Activated T-helper 1 cell treated with anti-CD3 and anti-CD28 coated beads, Interleukin-2, amount 50 U/mL, for 16 hours (primary cell): ENCODE measurements around the gene ATP1B2.

Experiments
- DNase-seq, 2 donors: peaks; one replicate each; pipeline ENCODE4 v3.0.0-alpha.2; 2020; ENCODE audit warnings: low read depth in 1 of 2, low spot score in 1 of 2

Gene ATP1B2

DNA sequence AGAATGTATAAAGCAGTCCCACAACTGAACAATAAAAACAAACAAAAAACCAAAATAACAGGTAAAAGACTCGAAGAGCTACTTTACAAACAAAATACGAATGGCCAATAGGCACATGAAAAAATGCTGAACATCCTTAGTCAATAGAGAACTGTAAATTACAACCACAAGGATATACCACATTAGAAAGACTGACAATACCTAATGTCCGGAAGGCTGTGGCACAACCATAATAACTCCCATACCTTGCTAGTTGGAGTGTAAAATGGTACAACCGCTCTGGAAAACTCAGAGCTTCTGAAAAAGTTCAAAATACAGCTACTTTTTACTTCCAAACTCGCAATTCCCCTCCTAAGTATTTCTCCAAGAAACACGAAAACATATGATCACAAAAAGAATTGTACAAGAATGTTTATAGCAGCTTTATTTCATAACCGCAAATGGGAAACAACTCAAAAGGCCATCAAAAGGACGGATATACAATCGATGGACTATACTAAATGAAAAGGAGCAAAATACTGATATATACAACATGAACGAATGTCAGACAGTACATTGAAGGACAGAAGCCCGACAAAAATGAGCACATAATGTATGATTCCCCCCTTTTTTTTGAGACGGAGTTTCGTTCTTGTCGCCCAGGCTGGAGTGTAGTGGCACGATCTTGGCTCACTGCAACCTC, 34.3 kb downstream of the ATP1B2 start:
- DNase-seq, result no peak

DNA sequence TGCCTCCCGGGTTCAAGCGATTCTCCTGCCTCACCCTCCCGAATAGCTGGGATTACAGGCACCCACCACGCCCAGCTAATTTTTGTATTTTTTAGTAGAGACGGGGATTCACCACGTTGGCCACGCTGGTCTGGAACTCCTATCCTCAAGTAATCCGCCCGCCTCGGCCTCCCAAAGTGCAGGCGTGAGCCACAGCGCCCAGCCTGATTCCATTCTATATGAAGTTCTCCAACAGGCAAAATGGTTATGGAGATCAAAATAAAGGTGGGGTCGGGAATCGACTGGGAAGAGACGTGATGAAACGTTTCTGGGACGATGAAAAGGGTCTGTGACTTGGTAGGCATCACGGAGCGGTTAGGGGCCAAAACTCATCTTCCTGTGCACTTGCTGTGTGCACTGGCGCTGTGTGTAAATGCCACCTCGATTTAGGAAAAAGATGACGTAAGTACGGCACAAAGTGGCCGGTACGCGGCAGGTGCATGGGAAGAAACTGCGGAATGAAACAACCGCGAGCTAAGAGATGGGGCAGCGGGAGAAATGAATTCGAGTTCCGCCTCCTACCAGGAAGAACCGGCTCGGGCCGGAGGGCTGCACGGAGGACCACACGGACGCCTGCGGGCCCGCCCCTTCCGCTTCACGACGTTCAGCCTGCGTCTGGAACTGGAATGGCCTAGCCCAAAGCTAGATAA, 35.0 kb downstream of the ATP1B2 start:
- DNase-seq, result peak; percentile 81 to 84

DNA sequence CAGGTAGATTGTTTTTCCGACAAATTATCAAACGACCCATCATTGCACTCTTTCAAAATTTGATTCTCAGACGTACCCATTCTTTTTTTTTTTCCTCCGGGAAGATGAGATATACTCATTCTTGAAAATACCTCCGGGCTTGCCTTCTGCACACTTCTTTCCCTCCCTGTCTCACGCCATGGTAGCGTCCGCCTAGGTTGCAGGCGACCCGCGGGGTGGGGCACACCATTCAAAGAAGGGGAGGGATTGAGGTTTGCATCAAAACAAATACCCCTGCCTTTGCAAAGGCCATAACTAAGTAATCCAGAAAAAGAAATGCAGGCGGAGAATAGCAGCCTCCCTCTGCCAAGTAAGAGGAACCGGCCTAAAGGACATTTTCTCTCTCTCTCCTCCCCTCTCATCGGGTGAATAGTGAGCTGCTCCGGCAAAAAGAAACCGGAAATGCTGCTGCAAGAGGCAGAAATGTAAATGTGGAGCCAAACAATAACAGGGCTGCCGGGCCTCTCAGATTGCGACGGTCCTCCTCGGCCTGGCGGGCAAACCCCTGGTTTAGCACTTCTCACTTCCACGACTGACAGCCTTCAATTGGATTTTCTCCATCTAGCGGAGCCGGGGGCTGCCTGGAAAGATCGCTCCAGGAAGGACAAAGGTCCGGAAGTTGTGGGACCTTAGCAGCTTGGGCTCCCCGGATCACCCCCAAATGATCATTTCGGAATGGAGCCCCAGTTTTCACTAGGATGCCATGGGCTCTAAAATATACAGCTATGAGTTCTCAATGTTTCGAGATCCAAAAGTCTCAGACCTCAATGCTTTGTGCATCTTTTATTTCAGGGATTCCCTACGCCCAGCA, 35.7 kb downstream of the ATP1B2 start:
- peak; percentile 52 to 58 for DNase-seq

DNA sequence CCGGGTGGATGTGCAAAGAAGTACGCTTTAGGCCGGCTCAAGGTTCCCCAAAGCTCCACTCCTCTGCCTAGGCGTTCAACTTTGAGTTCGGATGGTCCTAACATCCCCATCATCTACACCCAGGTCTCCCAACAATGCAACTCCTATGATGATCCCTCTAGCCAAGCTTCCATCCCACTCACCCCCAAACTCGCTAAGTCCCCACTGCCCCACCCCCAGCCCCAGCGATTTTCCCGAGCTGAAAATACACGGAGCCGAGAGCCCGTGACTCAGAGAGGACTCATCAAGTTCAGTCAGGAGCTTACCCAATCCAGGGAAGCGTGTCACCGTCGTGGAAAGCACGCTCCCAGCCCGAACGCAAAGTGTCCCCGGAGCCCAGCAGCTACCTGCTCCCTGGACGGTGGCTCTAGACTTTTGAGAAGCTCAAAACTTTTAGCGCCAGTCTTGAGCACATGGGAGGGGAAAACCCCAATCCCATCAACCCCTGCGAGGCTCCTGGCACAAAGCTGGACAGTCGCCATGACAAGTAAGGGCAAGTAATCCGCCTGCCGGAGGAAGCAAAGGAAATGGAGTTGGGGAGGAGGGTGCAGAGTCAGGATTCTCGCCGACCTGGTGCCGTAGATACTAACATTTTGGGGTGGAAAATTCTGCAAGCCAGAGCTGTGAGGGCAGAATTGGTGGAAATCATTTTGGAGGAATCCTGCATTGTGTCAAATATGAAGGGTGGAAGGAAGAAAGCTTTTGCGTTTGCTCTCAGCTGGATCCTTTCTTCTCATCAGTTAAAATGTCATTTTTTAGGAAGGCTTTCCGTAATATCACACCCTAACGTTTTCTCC, 36.6 kb downstream of the ATP1B2 start, which contains the start of gene TP53:
TP53 (minus strand) TSS at position 419 of the 836 bp plus-strand sequence. CDS start 10,896 bp downstream, outside the sequence.
- peak; percentile 69 to 80 for DNase-seq

DNA sequence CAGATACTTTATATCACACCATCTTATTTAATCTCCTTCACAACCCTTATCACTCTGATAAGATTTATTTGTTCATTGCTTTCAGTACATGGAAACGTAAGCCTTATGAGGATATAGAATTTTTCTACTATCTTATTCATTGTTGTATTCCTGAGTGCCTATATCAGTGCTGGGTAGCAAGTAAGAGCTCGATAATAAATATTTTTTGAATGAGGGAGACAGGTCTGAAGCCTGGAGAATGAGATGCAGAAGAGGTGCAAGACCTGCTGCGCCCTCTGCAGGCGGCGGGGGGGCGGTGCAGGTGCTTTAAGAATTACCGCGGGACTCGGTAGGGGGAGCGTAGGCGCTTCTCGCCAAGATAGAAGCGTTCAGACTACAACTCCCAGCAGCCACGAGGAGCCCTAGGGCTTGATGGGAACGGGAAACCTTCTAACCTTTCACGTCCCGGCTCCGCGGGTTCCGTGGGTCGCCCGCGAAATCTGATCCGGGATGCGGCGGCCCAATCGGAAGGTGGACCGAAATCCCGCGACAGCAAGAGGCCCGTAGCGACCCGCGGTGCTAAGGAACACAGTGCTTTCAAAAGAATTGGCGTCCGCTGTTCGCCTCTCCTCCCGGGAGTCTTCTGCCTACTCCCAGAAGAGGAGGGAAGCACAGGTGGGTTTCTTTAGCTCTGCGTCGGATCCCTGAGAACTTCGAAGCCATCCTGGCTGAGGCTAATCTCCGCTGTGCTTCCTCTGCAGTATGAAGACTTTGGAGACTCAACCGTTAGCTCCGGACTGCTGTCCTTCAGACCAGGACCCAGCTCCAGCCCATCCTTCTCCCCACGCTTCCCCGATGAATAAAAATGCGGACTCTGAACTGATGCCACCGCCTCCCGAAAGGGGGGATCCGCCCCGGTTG, 37.4 kb downstream of the ATP1B2 start, which contains the start of gene WRAP53:
WRAP53 (plus strand) TSS at position 570 of the 900 bp plus-strand sequence; CDS start at position 742, 172 bp downstream.
- peak; percentile 92 to 93 for DNase-seq

DNA sequence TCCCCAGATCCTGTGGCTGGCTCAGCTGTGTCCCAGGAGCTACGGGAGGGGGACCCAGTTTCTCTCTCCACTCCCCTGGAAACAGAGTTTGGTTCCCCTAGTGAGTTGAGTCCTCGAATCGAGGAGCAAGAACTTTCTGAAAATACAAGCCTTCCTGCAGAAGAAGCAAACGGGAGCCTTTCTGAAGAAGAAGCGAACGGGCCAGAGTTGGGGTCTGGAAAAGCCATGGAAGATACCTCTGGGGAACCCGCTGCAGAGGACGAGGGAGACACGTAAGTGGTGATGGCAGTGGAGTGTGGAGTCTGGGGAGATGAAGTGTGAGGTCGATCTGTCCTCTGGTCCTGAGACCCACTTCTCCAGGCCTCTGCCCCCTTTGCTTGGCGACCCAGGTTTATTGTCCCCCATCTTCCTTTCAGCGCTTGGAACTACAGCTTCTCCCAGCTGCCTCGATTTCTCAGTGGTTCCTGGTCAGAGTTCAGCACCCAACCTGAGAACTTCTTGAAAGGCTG, 38.1 kb downstream of the ATP1B2 start:
- DNase-seq, result no peak

DNA sequence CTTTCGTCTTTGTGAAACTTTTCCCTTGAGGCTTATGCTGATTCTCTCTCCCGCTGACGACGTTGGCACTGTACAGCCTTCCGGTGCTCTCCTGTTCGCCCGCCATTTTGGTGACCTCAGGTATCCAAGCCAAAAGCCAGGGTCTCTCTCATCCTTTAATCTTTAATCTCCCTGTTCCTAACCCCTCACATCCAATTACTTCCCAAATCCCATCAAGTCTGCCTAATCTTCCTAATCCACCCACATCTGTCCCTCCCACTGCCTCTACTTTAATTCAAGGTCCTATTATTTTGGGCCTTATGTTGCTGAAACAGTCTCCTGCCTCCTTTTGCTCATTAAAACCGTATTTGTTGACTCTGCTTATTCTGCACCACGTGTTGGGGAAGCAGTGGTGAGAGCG, 44.9 kb downstream of the ATP1B2 start:
- no peak for DNase-seq

DNA sequence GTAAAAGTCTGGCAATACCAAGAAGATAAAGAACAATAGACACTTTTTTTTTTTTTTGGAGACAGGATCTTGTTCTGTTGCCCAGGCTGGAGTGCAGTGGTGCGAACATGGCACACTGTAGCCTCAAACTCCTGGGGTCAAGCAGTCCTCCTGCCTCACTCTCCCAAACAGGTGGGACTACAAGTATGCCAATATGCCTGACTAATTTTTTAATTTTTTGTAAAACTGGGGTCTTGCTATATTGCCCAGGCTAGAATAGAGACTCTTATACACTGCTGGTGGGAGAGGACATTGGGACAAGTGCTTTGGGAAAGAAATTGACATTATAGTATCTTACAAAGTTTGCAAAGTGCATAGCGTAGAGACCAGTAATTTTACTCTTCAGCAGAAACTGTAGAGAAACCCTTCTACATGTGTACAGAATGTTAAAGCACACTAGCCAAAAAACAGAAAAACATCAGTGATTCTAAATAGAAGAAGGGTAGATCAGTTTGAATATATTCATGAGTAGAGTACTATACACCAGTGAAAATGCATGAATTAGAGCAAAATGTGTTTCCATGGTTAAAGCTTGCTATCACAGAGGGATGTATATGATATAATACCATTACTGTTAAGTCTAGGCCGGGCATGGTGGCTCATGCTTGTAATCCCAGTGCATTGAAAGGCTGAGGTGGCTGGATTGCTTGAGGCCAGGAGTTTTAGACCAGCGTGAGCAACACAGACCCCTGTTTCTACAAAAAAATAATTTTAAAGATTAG, 47.3 kb downstream of the ATP1B2 start:
- DNase-seq, result no peak

DNA sequence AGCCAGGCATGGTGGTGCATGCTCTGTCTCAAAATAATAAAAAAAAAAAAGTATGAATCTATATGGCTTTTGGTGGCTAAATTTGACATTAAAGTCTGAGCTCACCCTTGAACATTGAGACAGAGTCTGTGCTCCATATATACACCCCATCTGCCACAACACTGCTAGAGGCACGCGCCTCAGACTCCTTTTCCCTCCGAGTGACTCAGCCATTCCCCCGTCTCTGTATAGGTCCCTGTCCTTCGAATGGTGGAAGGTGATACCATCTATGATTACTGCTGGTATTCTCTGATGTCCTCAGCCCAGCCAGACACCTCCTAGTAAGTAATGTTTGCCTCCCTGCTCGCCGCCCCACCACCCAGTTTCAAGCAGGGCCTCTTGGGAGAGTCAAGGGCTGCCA, 49.8 kb downstream of the ATP1B2 start:
- no peak for DNase-seq

DNA sequence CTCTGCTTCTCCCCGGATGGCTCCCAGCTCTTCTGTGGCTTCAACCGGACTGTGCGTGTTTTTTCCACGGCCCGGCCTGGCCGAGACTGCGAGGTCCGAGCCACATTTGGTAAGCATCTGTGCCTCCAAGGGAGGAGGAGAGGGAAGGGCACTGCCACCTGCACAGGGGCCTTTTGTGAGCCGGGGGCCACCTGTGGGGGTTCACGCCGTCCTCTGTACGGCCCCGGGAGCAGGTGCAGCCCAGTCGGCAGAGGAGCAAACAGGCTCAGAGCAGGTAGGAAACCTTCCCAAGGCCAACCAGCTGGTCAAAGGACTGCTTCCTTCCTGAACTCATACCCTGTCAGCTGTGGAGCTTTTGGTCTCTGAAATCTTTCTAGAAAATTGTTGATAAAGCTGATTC, 51.0 kb downstream of the ATP1B2 start:
- DNase-seq, result no peak

DNA sequence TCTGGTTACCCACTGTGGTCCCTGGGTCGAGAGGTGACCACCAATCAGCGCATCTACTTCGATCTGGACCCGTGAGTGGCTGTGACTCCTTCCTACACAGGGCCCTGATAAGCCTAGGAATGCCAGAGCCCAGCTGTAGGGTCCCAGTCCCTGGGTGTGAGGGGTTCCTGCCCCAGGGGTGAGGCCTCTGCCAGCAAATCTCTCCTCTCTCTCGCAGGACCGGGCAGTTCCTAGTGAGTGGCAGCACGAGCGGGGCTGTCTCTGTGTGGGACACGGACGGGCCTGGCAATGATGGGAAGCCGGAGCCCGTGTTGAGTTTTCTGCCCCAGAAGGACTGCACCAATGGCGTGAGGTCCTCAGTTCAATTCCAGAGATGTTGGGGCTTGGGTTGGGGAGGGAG, 52.0 kb downstream of the ATP1B2 start:
- no peak for DNase-seq

DNA sequence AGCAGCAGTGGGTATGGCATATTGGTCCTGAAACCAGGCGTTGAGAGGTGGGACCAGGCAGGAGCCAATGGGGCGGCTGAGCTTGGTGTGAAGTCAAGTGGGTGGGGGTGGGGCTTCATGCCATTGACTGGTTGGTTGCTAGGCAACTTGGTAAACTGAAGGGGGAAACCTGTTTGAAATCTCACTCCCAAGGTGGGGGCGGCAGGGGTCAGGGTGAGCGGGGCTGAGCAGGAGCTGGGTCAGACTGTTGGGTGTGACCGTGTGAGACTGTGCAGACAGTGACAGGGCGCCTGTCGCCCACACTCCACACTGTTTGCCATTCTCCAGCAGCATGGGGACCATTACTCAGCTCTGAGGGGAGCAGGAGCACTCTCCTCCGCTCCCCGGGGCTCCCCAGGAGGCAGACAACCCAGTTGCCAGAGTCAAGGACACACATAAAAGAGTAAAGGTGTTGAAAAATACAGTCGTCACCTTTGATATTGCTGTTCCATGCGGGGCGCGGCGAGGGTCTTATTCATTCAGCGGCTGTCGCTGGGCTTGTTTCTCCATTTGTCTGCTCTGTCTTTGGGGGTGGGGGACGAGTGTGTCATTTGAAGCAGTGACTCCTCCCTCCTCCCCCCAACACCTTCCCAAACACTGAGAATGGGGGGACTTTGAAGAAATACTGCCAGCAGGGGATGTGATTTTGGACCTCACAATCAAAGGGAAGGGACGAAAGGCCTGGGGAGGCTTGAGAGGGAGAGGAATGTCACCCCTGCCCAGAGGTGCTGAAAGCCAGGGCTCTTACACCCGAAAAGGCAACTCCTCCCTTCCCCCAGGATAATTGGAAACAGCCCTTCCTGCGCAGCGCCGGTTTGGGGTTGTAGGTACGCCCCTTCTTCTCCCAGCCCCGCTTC, 53.1 kb downstream of the ATP1B2 start:
- no peak for DNase-seq

DNA sequence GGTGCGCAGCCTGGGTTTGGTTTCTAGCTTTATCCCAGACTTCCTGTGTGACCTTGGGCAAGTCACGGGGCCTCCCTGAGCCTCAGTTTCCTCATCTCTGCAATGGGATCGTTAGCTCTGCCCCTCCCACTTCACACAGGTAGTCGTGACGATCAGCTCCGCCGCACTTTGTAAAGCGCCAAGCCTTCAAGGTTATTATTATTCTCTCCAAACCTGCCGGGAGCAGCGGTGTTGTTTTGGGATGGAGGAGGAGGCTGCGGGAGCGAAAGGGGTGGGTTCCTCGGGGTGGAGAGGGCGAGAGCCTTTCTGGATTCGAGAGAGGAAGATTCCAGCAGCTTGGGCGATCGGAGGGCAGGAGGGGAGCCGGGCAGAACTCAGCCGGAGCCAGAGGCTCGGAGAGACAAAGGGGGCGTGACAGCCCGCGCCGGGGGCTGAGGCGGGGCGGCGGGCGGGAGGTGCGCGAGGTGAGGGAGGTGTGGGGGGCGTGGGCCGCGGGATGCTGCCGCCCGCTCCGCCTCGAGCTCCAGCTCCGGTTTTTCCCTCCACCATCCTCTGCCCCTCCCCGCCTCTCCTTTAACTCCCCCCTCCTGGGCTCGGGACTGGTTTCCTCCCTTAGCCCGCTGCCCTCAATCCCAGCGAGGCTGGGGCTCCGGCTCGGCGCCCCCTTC, 54.0 kb downstream of the ATP1B2 start, which contains the start of gene EFNB3:
EFNB3 (plus strand) TSS at position 602 of the 668 bp plus-strand sequence. CDS start 397 bp downstream, outside the sequence.
- DNase-seq, result no peak

DNA sequence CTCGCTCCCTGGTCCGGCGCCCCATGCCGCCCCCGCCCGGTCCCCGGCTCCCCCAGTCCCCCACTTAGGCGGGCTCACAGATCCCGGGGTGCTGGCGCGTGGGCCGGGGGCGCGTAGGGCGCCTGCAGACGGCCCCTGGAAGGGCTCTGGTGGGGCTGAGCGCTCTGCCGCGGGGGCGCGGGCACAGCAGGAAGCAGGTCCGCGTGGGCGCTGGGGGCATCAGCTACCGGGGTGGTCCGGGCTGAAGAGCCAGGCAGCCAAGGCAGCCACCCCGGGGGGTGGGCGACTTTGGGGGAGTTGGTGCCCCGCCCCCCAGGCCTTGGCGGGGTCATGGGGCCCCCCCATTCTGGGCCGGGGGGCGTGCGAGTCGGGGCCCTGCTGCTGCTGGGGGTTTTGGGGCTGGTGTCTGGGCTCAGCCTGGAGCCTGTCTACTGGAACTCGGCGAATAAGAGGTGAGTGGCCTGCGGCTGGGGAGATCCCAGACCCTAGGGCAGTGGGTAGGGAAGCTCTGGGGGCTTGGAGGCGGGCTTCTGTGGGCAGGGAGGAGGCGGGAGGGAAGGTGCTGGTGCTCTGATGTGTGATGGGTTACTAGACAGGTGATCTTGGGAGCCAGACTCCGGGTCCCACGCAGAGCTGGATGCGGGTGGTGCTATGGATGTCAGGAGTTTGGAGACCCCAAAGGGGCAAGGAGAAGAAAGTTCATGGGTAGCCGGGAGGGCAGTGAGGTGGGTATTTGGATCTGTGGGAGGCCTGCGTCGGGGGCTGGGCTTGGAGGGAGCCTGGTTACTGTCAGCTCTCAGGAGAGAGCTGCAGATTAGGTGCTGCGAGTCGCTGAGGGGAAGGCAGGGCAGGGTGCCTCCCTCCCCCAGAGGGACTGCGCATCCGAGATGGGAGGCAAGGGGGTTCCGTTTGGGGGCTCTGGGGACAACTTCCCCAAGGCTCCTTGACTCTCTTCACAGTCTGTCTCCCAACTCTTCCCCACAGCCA, 54.8 kb downstream of the ATP1B2 start:
- no peak for DNase-seq

DNA sequence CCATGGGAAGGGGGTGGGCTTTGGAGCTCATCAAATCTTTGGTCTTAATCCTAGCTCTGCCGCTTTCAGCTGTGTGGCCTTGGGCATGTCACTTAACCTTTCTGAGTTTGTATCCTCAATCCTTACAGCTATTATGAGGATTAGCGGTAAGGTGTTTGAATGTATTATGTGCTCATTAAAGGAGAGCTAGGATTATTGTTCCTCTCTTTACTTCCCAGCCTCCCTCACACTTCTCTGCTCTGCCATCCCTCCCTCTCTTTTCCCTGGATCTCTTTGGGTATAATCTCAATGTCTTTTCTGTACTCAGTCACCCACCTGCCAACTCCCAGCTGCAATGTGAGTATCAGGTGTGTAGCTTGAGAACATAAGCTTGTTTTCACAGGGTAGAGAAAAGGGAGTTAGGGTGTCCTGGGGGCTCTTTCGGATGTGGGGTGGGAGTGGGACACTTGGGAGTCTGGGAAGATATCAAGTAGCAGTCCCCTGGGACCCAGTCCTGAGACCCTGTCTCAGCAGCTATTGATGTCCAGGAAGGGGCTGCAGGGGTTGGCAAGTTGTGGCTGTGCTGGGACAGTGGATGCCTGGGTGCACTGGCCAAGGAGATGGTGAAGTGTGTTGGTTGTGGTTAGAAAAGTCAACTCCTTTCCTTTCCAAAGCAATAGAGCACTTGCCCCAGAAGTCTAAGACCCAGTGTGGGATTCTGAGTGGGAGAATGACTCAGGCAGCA, 56.1 kb downstream of the ATP1B2 start:
- no peak for DNase-seq
